Esophagus squamous epithelium (tissue), 4 donors: ENCODE results near the gene MNS1.
A peak's percentile ranks its signal among the peaks of the same experiment; 100 is the strongest.

Source experiments
- POLR2A ChIP-seq, 4 donors: fragments of 450-650 bp; IDR thresholded peaks; one replicate each; pipeline ENCODE4 v1.6.1; 2017; ENCODE audit warnings: antibody characterized with exemption in 4 of 4, mild to moderate bottlenecking in 4 of 4, moderate library complexity in 3 of 4
- TF ChIP-seq, protein P1 (sequence below), 6 experiments: fragments of 450-650 bp in 4 of 6; fragments of 200-600 bp in 2 of 6; sonication (generic) in 2 of 6; IDR thresholded peaks; one replicate each; pipeline ENCODE4 v1.5.1; 2016 to 2019; ENCODE audit warnings: antibody characterized with exemption in 6 of 6, mild to moderate bottlenecking in 4 of 6, moderate library complexity in 4 of 6

- TF ChIP-seq, protein P1, sequence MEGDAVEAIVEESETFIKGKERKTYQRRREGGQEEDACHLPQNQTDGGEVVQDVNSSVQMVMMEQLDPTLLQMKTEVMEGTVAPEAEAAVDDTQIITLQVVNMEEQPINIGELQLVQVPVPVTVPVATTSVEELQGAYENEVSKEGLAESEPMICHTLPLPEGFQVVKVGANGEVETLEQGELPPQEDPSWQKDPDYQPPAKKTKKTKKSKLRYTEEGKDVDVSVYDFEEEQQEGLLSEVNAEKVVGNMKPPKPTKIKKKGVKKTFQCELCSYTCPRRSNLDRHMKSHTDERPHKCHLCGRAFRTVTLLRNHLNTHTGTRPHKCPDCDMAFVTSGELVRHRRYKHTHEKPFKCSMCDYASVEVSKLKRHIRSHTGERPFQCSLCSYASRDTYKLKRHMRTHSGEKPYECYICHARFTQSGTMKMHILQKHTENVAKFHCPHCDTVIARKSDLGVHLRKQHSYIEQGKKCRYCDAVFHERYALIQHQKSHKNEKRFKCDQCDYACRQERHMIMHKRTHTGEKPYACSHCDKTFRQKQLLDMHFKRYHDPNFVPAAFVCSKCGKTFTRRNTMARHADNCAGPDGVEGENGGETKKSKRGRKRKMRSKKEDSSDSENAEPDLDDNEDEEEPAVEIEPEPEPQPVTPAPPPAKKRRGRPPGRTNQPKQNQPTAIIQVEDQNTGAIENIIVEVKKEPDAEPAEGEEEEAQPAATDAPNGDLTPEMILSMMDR (IDR thresholded peaks at IDR 0.05), result peak; percentile 41 to 75 (median 72)
- TF ChIP-seq POLR2A (IDR thresholded peaks at IDR 0.05), result no peak
Observed at GRCh38 chr15:56491110-56491722, 26.3 kb upstream of the MNS1 start.
